Measurements from ENCODE around the gene TENM4. TPM values are rescaled to one million over a fixed set of nuclear protein-coding genes. Genes with fewer than 3 reads are reported as not detected.

TENM4 gene
- total RNA-seq, 4 donors from 2014 or later, result 0.88 to 61.5 (median 4.0) TPM

DNA sequence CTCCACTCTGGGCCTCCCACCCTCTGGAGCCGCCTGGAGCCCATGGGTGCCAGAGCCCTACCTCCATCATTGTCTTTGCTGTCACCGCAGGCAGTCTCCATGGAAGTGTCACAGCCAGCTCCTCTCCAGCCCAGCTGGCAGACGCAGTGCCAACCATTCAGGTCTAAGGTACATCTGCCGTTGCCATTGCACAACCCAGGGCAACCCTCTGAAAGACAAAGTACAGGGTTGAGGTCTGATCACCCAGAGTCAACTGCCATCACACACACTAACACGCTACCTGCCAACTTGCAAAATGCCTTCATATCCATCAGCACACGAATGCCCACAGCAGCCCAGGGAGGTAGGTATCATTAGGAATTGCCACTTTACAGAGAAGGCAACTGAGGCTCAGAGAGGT is 669.9 kb downstream of the TENM4 start:
- H3K27me3 ChIP-seq, result no peaks in the 10 kb centered on the region
- H3K27ac ChIP-seq, result no peak overlapping the region
- no peaks in the 10 kb centered on the region for H3K4me1 ChIP-seq
- H3K9me3 ChIP-seq, result no peaks in the 10 kb centered on the region
- DNase-seq, result no peak
- no peak for TF ChIP-seq CTCF (IDR thresholded peaks at IDR 0.05)
- no peak for TF ChIP-seq POLR2A (IDR thresholded peaks at IDR 0.05)
- H3K4me3 ChIP-seq, result no peak overlapping the region
- no peaks in the 10 kb centered on the region for H3K36me3 ChIP-seq
- intact Hi-C loops (cut with DNase I; ENCODE audit: low total_unique reads), result no loop called here

DNA sequence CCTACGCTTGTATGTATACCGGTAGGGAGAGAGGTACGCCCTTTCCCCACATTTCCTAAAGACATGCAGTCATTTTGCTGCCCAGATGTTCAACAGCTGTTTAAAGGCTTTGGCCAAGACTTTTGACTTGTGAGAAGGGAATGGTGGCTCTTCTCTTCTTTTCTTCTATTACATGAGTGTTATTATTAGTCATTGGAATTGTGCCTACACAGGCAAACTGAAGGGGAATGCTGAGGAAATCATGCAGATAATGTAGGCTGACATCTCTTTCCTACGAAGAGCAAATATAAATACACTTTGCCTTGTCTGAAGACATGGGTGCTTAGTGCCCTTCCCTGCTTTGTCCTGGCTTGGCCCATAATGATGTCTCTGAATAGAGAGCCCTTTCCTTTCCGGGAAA is 671.9 kb downstream of the TENM4 start:
- DNase-seq, result no peak
- Histone ChIP-seq H3K4me3 (no peak overlapping the region), H3K36me3 (no peaks in the 10 kb centered on the region), H3K27me3 (no peaks in the 10 kb centered on the region), H3K27ac (no peak overlapping the region), H3K9me3 (no peaks in the 10 kb centered on the region), H3K4me1 (no peaks in the 10 kb centered on the region)
- TF ChIP-seq POLR2A (IDR thresholded peaks at IDR 0.05) (no peak), CTCF (IDR thresholded peaks at IDR 0.05) (no peak)
- intact Hi-C loops (cut with DNase I; ENCODE audit: low total_unique reads), result no loop called here

DNA sequence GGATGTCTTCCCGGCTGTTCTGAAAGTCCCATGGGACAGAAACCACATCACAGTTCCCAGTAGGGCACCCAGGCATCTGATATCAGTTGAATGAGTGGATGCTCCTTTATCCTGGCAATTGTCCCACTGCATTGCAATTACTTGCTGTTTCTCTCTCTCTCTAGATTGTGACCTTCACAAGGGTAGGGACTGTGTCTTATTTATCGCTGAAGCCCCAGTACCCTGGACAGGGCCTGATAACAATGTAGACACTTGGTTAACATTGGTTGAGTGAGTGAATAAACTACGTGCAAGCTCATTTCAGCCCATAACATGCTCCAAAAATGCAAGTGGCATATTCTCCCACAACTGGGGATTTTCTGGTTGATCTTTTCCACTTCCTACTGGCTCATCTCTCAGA is 672.5 kb downstream of the TENM4 start:
- no peaks in the 10 kb centered on the region for H3K27me3 ChIP-seq
- H3K4me1 ChIP-seq, result no peaks in the 10 kb centered on the region
- H3K9me3 ChIP-seq, result no peaks in the 10 kb centered on the region
- no peak overlapping the region for H3K27ac ChIP-seq
- no peak overlapping the region for H3K4me3 ChIP-seq
- DNase-seq, result no peak
- no peaks in the 10 kb centered on the region for H3K36me3 ChIP-seq
- TF ChIP-seq CTCF (IDR thresholded peaks at IDR 0.05) (no peak), POLR2A (IDR thresholded peaks at IDR 0.05) (no peak)
- intact Hi-C loops (cut with DNase I; ENCODE audit: low total_unique reads), result no loop called here

- no peaks in the 10 kb centered on the region for H3K4me1 ChIP-seq
- H3K27me3 ChIP-seq, result no peaks in the 10 kb centered on the region
- no peaks in the 10 kb centered on the region for H3K9me3 ChIP-seq
- intact Hi-C loops (cut with DNase I; ENCODE audit: low total_unique reads), result no loop called here
- H3K36me3 ChIP-seq, result no peaks in the 10 kb centered on the region
- no peak overlapping the region for H3K27ac ChIP-seq
- no peak overlapping the region for H3K4me3 ChIP-seq
- no peak for DNase-seq
- TF ChIP-seq CTCF (IDR thresholded peaks at IDR 0.05) (no peak), POLR2A (IDR thresholded peaks at IDR 0.05) (no peak)
Observed at GRCh38 chr11:78767027-78767932, 673.5 kb downstream of the TENM4 start.

- no peaks in the 10 kb centered on the region for H3K4me1 ChIP-seq
- H3K27me3 ChIP-seq, result no peaks in the 10 kb centered on the region
- DNase-seq, result no peak
- intact Hi-C loops (cut with DNase I; ENCODE audit: low total_unique reads), result no loop called here
- TF ChIP-seq POLR2A (IDR thresholded peaks at IDR 0.05), result no peak
- no peak for TF ChIP-seq CTCF (IDR thresholded peaks at IDR 0.05)
- H3K9me3 ChIP-seq, result no peaks in the 10 kb centered on the region
- no peak overlapping the region for H3K4me3 ChIP-seq
- no peaks in the 10 kb centered on the region for H3K36me3 ChIP-seq
- no peak overlapping the region for H3K27ac ChIP-seq
Observed at GRCh38 chr11:78764946-78765345, 675.9 kb downstream of the TENM4 start.

Data from uterus (tissue), 4 donors.